GM12875 (cell line): ENCODE data around the gene SPECC1L.

Experiments
- H3K4me3 ChIP-seq: one replicate; pipeline ENCODE4 v1.5.1; 2011; ENCODE audit warnings: low read depth, low read length, control low read depth
- TF ChIP-seq, protein P1 (sequence below): IDR thresholded peaks from 2 replicates; pipeline ENCODE4 v1.5.1; 2011; ENCODE audit warnings: low read depth, mild to moderate bottlenecking, control low read depth, inconsistent platforms, low read length, moderate library complexity, borderline replicate concordance; ENCODE audit not compliant: insufficient read depth

SPECC1L gene

DNA sequence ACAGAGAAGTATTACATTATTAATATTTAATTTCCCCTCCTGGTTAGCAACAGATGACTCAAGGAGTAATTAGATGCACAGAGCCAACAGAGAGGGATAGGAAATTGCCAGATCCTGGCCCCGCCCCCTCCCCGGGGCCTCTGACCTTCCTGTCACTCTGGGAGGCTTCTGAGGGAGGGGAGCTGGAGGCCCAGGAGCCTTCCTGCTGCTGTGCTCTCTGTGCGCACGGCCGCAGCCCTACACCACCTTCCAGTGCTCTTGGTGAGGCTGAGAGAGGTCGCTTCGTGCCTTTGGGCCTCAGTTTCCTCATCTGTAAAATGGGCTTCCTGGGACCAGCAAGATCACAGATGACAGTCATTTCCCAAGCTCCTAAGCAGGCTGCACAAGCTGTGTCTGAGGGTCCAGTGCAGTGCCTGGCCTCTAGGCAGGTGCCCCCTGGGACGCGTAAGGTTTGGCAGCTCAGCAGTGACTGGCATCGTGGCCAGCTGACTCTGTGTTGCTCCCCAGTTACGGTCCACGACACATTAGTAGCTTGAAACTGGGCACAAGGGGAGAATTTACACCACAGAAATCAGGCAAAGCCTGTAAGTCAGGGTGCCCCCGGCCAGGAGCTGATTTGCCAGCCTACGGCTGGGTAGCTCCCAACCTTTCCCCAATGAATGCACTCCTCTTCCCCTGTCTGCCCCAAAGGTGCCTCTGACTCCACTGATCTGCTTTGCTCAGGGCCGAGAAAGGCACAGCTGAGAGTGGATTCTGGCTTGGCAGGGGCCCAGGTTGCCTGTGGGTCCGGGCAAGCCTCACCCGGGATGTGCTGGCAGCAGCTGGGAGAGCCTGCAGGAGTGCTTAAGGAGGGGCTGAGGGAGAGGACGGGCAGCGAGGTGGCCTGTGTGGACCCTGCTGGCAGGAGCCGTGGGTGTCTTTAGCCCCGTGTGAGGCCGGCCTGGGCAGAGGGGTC is 159.1 kb downstream of the SPECC1L start:
- H3K4me3 ChIP-seq: peak overlapping the region; percentile 68
- TF ChIP-seq, protein P1, sequence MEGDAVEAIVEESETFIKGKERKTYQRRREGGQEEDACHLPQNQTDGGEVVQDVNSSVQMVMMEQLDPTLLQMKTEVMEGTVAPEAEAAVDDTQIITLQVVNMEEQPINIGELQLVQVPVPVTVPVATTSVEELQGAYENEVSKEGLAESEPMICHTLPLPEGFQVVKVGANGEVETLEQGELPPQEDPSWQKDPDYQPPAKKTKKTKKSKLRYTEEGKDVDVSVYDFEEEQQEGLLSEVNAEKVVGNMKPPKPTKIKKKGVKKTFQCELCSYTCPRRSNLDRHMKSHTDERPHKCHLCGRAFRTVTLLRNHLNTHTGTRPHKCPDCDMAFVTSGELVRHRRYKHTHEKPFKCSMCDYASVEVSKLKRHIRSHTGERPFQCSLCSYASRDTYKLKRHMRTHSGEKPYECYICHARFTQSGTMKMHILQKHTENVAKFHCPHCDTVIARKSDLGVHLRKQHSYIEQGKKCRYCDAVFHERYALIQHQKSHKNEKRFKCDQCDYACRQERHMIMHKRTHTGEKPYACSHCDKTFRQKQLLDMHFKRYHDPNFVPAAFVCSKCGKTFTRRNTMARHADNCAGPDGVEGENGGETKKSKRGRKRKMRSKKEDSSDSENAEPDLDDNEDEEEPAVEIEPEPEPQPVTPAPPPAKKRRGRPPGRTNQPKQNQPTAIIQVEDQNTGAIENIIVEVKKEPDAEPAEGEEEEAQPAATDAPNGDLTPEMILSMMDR: no peak

DNA sequence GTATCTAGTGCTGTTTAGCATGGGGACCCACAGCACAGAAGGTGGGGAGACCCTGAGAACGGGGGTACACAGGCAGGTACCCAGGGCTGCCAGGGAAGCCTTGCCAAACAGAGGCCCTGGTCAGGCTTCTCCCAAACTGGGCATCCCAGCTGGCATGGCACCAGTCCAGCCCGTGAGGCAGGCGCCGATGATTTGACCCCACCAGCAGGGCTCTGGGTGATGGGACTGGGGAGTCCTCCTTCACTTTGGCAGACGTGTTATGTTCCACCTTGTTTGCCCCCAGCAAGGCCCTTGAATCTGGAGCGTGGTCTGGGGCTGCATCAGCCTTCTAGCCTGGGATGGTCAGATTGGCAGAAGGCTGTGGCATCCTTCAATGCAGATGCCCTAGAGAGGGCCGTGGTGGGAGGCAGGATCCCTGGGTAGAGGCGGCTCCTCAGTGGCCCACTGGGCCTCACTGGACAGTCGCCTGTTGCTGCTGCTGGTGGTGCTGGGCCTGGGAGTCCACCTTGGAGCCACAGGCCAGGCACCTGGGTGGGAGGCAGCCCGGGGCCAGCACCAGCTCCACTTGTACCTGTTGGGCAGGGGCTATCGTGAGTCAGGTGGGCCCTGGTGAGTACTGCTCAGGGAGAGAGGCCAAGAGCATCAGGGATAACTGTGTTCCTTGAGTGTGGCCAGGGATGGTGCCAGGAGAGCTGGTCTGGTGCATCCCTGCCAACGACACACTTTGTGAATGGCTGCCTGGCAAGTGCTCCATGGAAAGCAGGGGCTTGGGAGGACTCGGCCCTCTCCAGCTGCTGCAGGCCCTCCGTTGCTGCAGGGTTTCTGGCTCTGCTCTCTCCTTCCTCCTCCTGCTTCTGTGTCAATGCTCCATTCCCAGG is 160.0 kb downstream of the SPECC1L start:
- TF ChIP-seq, protein P1: no peak
- H3K4me3 ChIP-seq: no peak overlapping the region

DNA sequence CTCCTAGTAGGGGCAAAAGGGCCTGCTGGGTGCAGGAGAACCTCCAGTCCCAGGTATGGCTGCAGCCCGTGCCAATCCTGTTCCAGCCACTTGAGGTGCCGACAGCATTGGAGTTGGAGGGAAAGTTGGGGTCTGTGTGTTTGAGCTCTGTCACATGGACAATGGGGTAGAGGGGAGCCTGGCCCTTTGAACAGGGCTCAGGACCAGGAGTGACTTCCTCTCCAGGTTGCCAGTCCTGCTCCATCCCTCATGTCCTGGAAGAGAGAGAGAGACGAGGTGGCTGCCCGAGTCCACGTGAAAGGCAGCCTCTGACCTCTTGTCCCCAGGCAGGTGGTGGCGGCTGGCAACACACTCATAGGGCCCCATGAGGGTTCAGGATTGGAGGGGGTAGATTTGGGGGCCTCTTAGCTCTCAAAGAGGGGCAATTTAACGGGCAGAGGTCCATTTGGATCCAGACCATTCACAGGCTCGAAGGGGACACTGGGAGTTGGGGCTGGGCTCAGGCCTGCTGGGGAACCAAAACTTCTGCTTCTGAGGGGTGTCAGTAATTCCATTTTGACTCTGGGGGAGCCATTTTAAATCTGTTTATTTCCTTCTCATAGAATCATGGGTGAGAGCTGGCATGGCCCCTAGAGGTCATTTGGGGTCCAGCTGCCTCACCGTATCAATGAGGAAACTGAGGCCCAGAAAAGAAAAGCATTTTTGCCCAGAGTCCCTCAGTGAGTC is 160.8 kb downstream of the SPECC1L start:
- TF ChIP-seq, protein P1: no peak
- no peak overlapping the region for H3K4me3 ChIP-seq

DNA sequence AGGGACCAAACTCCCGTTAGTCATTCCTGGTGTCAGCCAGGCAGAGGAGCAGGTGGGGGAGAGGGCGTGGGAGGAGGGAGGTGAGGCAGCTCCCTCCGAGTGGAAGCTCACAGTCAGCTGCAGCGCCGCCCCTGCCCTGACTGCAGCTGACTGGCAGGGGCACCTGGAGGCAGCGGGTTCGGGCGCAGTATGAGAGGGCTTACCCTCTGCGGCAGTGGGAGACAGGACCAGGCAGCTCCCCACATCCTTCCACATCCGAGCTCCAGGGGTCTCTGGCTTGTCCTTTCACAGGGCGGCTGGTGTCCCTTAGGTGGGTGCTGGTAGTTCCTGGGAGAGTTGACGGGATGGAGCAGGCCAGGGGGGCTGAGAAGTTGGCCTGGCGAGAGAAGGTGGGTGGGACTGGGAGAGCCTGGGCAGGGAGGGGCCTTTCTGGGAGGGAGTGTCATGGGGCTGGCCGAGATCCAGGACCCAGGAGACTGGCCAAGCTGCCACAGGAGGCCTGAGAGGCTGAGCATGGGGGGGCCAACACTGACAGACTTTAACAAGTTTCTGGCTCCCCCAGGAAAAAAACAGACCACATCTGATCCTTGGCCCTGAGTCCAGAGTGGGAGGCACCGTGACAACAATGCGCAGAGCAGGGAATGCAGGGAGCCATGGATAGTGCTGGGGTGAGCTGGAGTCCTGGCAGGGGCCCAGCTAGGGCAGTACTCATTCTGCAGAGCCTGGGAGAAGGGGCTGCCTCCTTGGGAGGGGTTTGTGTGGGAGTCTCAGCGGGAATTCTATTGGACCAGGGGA is 161.6 kb downstream of the SPECC1L start:
- TF ChIP-seq, protein P1: no peak

DNA sequence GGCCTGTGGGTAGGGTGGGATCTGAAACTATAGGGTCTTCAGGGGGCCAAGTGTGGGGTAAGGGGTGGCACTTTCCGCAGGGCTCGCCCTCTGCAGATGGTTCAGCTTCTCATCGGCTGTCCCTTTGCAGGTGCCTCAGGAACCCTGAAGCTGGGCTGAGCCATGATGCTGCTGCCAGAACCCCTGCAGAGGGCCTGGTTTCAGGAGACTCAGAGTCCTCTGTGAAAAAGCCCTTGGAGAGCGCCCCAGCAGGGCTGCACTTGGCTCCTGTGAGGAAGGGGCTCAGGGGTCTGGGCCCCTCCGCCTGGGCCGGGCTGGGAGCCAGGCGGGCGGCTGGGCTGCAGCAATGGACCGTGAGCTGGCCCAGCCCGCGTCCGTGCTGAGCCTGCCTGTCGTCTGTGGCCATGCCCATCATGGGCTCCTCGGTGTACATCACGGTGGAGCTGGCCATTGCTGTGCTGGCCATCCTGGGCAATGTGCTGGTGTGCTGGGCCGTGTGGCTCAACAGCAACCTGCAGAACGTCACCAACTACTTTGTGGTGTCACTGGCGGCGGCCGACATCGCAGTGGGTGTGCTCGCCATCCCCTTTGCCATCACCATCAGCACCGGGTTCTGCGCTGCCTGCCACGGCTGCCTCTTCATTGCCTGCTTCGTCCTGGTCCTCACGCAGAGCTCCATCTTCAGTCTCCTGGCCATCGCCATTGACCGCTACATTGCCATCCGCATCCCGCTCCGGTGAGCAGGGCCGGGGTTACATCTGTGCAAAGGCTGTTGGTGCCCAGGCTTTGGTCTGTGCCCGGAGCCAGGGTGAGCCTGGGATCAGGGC is 162.6 kb downstream of the SPECC1L start:
- TF ChIP-seq, protein P1: no peak
- no peak overlapping the region for H3K4me3 ChIP-seq

More for the DNA sequence above, 161.6 kb downstream of the SPECC1L start:
- H3K4me3 ChIP-seq: no peak overlapping the region
